ENCODE data around the gene SPTSSB. TPM values are rescaled to one million over a fixed set of nuclear protein-coding genes. Genes with fewer than 3 reads are reported as not detected.

The SPTSSB gene
- total and polyA plus RNA-seq, 3 donors from 2014 or later: 0.42 TPM; not detected in 2

DNA sequence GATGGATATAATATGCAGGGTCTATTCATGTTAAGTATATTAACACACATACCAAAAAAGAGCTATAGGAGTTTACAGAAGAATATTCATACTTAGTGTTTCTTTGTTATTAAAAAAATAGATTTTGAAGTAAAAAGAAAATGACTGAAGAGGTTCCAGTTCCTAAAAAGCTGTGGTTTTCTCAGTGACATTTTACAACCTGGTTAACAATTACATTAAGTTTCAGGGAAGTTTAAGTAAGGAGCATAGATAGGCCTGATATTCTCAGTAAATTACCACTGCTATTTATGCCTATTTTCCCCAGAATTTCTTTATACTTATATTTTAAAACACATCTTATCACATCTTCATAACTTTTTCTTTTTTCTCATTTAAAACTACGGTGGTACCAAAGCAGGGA, 43.6 kb upstream of the SPTSSB start:
- WGBS, 2 donors: 90 to 94% methylated on average over 1 of the region's 1 CpG
- no peak for TF ChIP-seq POLR2A (IDR thresholded peaks at IDR 0.05)
- TF ChIP-seq, protein P1, sequence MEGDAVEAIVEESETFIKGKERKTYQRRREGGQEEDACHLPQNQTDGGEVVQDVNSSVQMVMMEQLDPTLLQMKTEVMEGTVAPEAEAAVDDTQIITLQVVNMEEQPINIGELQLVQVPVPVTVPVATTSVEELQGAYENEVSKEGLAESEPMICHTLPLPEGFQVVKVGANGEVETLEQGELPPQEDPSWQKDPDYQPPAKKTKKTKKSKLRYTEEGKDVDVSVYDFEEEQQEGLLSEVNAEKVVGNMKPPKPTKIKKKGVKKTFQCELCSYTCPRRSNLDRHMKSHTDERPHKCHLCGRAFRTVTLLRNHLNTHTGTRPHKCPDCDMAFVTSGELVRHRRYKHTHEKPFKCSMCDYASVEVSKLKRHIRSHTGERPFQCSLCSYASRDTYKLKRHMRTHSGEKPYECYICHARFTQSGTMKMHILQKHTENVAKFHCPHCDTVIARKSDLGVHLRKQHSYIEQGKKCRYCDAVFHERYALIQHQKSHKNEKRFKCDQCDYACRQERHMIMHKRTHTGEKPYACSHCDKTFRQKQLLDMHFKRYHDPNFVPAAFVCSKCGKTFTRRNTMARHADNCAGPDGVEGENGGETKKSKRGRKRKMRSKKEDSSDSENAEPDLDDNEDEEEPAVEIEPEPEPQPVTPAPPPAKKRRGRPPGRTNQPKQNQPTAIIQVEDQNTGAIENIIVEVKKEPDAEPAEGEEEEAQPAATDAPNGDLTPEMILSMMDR (IDR thresholded peaks at IDR 0.05): no peak
- H3K27ac ChIP-seq: no peak overlapping the region
- H3K4me3 ChIP-seq: no peak overlapping the region
- H3K36me3 ChIP-seq (ENCODE audit: low read depth, missing control alignments): no peaks in the 10 kb centered on the region
- peaks cover 6% of the 10 kb centered on the region for H3K4me1 ChIP-seq
- intact Hi-C loops (cut with DNase I; ENCODE audit: low total_unique reads): no loop called here
- no peaks in the 10 kb centered on the region for H3K9me3 ChIP-seq
- H3K27me3 ChIP-seq: no peaks in the 10 kb centered on the region
- no peak for DNase-seq

DNA sequence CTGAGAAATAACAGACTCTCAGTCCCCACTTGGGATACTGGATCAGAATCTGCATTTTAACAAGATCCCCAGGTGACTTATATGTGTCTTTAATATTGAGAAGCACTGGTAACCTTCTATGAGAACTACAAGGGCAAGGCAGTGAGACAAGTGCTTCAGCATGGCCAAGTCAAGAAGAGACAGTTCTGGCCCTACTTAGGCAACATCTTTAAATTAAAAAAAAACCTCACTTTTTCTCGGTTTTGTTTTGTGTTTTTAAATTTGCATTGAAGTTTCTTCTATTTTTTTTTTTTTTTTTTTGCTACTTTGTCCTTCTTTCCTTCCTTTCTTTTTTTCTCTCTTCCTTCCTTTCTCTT, 42.5 kb upstream of the SPTSSB start:
- Histone ChIP-seq H3K36me3 (ENCODE audit: low read depth, missing control alignments) (no peaks in the 10 kb centered on the region), H3K4me3 (no peak overlapping the region), H3K4me1 (peaks cover 6% of the 10 kb centered on the region), H3K27me3 (no peaks in the 10 kb centered on the region), H3K27ac (no peak overlapping the region), H3K9me3 (no peaks in the 10 kb centered on the region)
- 83 to 89% methylated on average over 1 of the region's 1 CpG for WGBS, 2 donors
- DNase-seq: no peak
- intact Hi-C loops (cut with DNase I; ENCODE audit: low total_unique reads): no loop called here
- TF ChIP-seq, protein P1 (IDR thresholded peaks at IDR 0.05): no peak
- no peak for TF ChIP-seq POLR2A (IDR thresholded peaks at IDR 0.05)

DNA sequence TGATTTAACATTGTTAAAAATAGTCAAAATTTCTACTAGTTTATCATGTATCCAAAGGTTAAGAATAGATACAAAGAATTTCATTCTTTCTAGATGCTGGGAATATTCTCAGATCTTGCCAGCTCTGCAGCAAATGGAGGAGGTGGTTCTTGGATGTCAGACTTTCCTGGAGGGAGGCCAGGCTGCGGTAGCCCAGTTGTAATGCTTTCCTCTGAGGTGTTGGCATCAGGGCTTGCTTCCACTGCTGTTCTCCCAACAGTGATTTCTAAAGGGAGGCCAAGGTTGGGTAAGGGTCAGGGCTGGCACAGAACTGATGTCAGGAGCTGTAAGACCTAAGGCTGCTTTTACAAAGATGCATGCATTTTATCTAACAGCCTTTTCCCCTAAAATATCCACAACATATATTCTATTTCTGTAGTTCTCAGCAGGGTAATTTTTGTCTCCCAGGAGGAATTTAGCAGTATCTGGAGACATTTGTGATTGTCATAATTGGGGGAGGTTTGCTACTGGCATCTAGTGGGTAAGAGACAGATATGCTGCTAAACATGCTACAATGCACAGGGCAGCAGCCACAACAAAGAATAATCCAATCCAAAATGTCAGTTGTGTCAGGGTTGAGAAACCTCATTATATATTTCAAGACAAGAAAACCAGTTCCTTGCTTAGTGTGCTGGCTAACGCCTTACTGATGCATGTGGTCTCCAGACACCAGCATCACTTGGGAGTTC, 42.0 kb upstream of the SPTSSB start:
- intact Hi-C loops (cut with DNase I; ENCODE audit: low total_unique reads): no loop called here
- DNase-seq: peak; percentile 64
- TF ChIP-seq POLR2A (IDR thresholded peaks at IDR 0.05): no peak
- TF ChIP-seq, protein P1 (IDR thresholded peaks at IDR 0.05): no peak

DNA sequence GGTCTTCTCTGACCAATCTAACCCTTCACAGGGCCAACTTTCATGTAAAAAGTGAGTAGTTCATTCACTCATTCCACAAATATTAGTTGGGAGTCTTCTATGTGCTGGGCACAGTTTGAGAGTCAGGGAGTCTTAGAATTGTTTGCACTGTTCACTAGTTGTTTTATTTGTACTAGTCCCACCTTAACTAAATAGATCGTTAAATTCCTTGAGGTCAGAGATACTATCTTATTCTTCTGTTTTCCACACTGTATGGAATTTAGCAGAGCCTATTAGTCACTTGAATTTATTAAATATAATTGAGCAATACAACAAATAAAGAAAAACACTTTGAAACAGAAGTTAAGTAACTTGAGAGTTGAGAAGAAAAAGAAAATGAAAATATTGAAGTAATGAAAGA, 40.8 kb upstream of the SPTSSB start:
- H3K36me3 ChIP-seq (ENCODE audit: low read depth, missing control alignments): no peaks in the 10 kb centered on the region
- intact Hi-C loops (cut with DNase I; ENCODE audit: low total_unique reads): no loop called here
- H3K27me3 ChIP-seq: no peaks in the 10 kb centered on the region
- TF ChIP-seq, protein P1 (IDR thresholded peaks at IDR 0.05): no peak
- no peak for TF ChIP-seq POLR2A (IDR thresholded peaks at IDR 0.05)
- no peak overlapping the region for H3K27ac ChIP-seq
- H3K4me3 ChIP-seq: no peak overlapping the region
- DNase-seq: no peak
- no peaks in the 10 kb centered on the region for H3K9me3 ChIP-seq
- H3K4me1 ChIP-seq: peaks cover 6% of the 10 kb centered on the region
- 94 to 100% methylated on average over 1 of the region's 1 CpG for WGBS, 2 donors

More for the DNA sequence above, 42.0 kb upstream of the SPTSSB start:
- H3K4me1 ChIP-seq: peaks cover 6% of the 10 kb centered on the region
- no peaks in the 10 kb centered on the region for H3K27me3 ChIP-seq
- no peaks in the 10 kb centered on the region for H3K9me3 ChIP-seq
- no peaks in the 10 kb centered on the region for H3K36me3 ChIP-seq (ENCODE audit: low read depth, missing control alignments)
- WGBS, 2 donors: 61 to 68% methylated on average over 2 of the region's 2 CpGs
- no peak overlapping the region for H3K27ac ChIP-seq
- H3K4me3 ChIP-seq: no peak overlapping the region

DNA sequence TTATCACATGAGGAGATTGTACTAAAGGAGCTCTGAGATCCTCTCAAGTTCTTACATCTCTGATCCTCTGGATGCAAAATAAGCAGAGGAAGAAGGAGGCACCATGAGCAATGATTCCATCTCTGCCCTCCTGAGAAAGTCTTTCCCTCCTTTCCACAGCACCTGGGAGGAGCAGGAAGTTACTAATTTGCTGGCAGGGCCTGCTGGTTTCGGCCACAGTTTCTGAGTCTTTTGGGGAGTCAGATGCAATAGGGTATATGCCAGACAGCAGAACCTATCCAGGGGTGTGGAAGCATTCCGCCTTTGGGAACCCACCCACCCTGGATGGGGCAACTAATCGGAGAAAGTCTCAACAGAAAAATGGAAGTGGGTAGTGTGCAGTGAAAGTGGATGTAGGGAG, 38.5 kb upstream of the SPTSSB start:
- H3K4me1 ChIP-seq: peaks cover 6% of the 10 kb centered on the region
- no peaks in the 10 kb centered on the region for H3K36me3 ChIP-seq (ENCODE audit: low read depth, missing control alignments)
- no peak for DNase-seq
- TF ChIP-seq, protein P1 (IDR thresholded peaks at IDR 0.05): no peak
- TF ChIP-seq POLR2A (IDR thresholded peaks at IDR 0.05): no peak
- 89 to 92% methylated on average over 3 of the region's 3 CpGs for WGBS, 2 donors
- no peaks in the 10 kb centered on the region for H3K27me3 ChIP-seq
- no peak overlapping the region for H3K4me3 ChIP-seq
- H3K27ac ChIP-seq: no peak overlapping the region
- no peaks in the 10 kb centered on the region for H3K9me3 ChIP-seq
- intact Hi-C loops (cut with DNase I; ENCODE audit: low total_unique reads): no loop called here
